ENCODE measurements around the gene PCDHGA2. TPM values are rescaled to one million over a fixed set of nuclear protein-coding genes. Genes with fewer than 3 reads are reported as not detected.

The PCDHGA2 gene
- total RNA-seq, 1 experiment from 2014 or later, result not detected

- no peaks in the 10 kb centered on the region; the same call in 1 of the 2 replicates for H3K9me3 ChIP-seq (ENCODE audit: low read length)
- H3K27ac ChIP-seq (ENCODE audit: low read length), result 0 out of 2 replicates have a peak within 1 kb of the TSS, but pooled peaks have one; percentile 23
- intact Hi-C loops (cut with micrococcal nuclease), result loop anchor here (1.0 to 5.0 kb wide), 2 partner anchors 200 to 268 kb away; partner anchors contain the start of gene PCDHB2
- no peaks in the 10 kb centered on the region for H4K20me1 ChIP-seq (ENCODE audit: low read length)
- no peaks in the 10 kb centered on the region for H3K27me3 ChIP-seq (ENCODE audit: low read length)
- H3F3A ChIP-seq (ENCODE audit: low read length, unreplicated experiment), result no peaks in the 10 kb centered on the region
- no peaks in the 10 kb centered on the region for H3K79me2 ChIP-seq (ENCODE audit: low read length)
- TF ChIP-seq EZH2 (IDR thresholded peaks at IDR 0.05; ENCODE audit: low read length, unreplicated experiment), result no peak
- peak; percentile 67; the same call in 1 of the 2 replicates for TF ChIP-seq CTCF (conservative IDR thresholded peaks at IDR 0.05; ENCODE audit: low read depth, low read length)
- H3K36me3 ChIP-seq (ENCODE audit: low read depth, low read length), result no peaks in the 10 kb centered on the region
- ChIA-PET POLR2A (ENCODE audit: unreplicated experiment) (no interaction called here), CTCF (interaction anchor here (0.6 to 1.1 kb wide), 2 partner anchors 201 to 204 kb away, joined by 4 to 5 read pairs; no protein-coding TSS in a partner anchor)
- BruUV-seq (replicated peaks), result TSS peak; percentile 36
- peak within 1 kb of the TSS; percentile 94 for H2AFZ ChIP-seq (ENCODE audit: low read length)
- peak within 1 kb of the TSS; percentile 69 for H3K4me3 ChIP-seq (ENCODE audit: low read length)
- DNase-seq (peak; percentile 63), ATAC-seq (peak; percentile 62)
- H3K4me1 ChIP-seq (ENCODE audit: insufficient read depth, low read length), result 0 out of 2 replicates have a peak, but pooled peaks cover 3% of the 10 kb centered on the region
- peak within 1 kb of the TSS; percentile 53 for H3K9ac ChIP-seq (ENCODE audit: low read length)
- no peaks in the 10 kb centered on the region for H3K9me2 ChIP-seq (replicated peaks; ENCODE audit: low read length)
- peak within 1 kb of the TSS; percentile 80 for H3K4me2 ChIP-seq (ENCODE audit: low read length)
Observed at GRCh38 chr5:141359790-141360426, 21.3 kb downstream of the PCDHGA2 start, which contains the start of gene PCDHGB2. Gene PCDHGB2, plus strand, starts transcription at chr5:141359994. Its CDS starts 142 bp downstream, at chr5:141360136.

- peak overlapping the region; percentile 69; the same call in 1 of the 2 replicates for H3K4me3 ChIP-seq (ENCODE audit: low read length)
- TF ChIP-seq EZH2 (IDR thresholded peaks at IDR 0.05; ENCODE audit: low read length, unreplicated experiment) (no peak), EZH2phosphoT487 (IDR thresholded peaks at IDR 0.05; ENCODE audit: borderline replicate concordance, low read length) (no peak), CTCF (conservative IDR thresholded peaks at IDR 0.05; ENCODE audit: low read depth, low read length) (no peak)
- intact Hi-C loops (cut with micrococcal nuclease), result loop anchor here (1.0 to 5.0 kb wide), 2 partner anchors 200 to 268 kb away; partner anchors contain the start of gene PCDHB2
- no peak for ATAC-seq
- H3K27ac ChIP-seq (ENCODE audit: low read length), result no peak overlapping the region
- H3K4me2 ChIP-seq (ENCODE audit: low read length), result peak overlapping the region; percentile 80; the same call in 1 of the 2 replicates
- no peaks in the 10 kb centered on the region for H3K9me2 ChIP-seq (replicated peaks; ENCODE audit: low read length)
- H3K9ac ChIP-seq (ENCODE audit: low read length), result no peak overlapping the region
- H3K9me3 ChIP-seq (ENCODE audit: low read length), result no peaks in the 10 kb centered on the region; the same call in 1 of the 2 replicates
- H3K36me3 ChIP-seq (ENCODE audit: low read depth, low read length), result no peaks in the 10 kb centered on the region
- BruUV-seq (replicated peaks), result no TSS peak
- no peaks in the 10 kb centered on the region for H3K79me2 ChIP-seq (ENCODE audit: low read length)
- CTCF ChIA-PET, result interaction anchor here (1.1 kb wide), 1 partner anchor 200 kb away, joined by 5 read pairs; no protein-coding TSS in a partner anchor
- no peak for DNase-seq
- H3F3A ChIP-seq (ENCODE audit: low read length, unreplicated experiment), result no peaks in the 10 kb centered on the region
- H2AFZ ChIP-seq (ENCODE audit: low read length), result 0 out of 2 replicates have a peak overlapping the region, but pooled peaks have one; percentile 94
- 0 out of 2 replicates have a peak, but pooled peaks cover 3% of the 10 kb centered on the region for H3K4me1 ChIP-seq (ENCODE audit: insufficient read depth, low read length)
- no peaks in the 10 kb centered on the region for H4K20me1 ChIP-seq (ENCODE audit: low read length)
- no peaks in the 10 kb centered on the region for H3K27me3 ChIP-seq (ENCODE audit: low read length)
- POLR2A ChIA-PET (ENCODE audit: unreplicated experiment), result no interaction called here
Observed at GRCh38 chr5:141360685-141361084, 22.1 kb downstream of the PCDHGA2 start.
